Lower lobe of right lung (tissue), 2 donors: ENCODE measurements around the gene ADARB1. TPM values are rescaled to one million over a fixed set of nuclear protein-coding genes. Genes with fewer than 3 reads are reported as not detected.

Experiments used
- ATAC-seq, 2 donors: fragments of 200-7000 bp; cut with Tn5 transposase; one replicate each; pipeline ENCODE4 v1.9.1; 2020 to 2022; ENCODE audit warnings: mild to moderate bottlenecking in 2 of 2, moderate library complexity in 2 of 2
- DNase-seq: peaks from one replicate; pipeline ENCODE4 v3.0.0-alpha.2; 2020
- H3K27ac ChIP-seq: fragments of 200-600 bp; one replicate; pipeline ENCODE4 v1.8.0; 2022
- H3K27me3 ChIP-seq: fragments of 200-600 bp; one replicate; pipeline ENCODE4 v1.8.0; 2022; ENCODE audit warnings: low read depth
- H3K36me3 ChIP-seq: fragments of 200-600 bp; one replicate; pipeline ENCODE4 v1.8.0; 2022; ENCODE audit warnings: mild to moderate bottlenecking
- H3K4me1 ChIP-seq: fragments of 200-600 bp; one replicate; pipeline ENCODE4 v1.8.0; 2022
- H3K4me3 ChIP-seq: fragments of 200-600 bp; one replicate; pipeline ENCODE4 v1.8.0; 2022; ENCODE audit warnings: mild to moderate bottlenecking
- H3K9me3 ChIP-seq: fragments of 200-600 bp; one replicate; pipeline ENCODE4 v1.8.0; 2022
- intact Hi-C: fragments of 100-400 bp; cut with DNase I; formaldehyde crosslinking; loops from one replicate; pipeline ENCODE4 v1.11.0; 2022
- total RNA-seq: library from RNA; stranded (reverse); fragmentation: NEBNext Ultra II Directional; extraction: Animal tissue kit (Norgen Biotek cat#: 25700); gene quantifications from one replicate; pipeline ENCODE4 v1.2.1, GENCODE V29; 2021
- TF ChIP-seq, protein P1 (sequence below): fragments of 200-600 bp; IDR thresholded peaks from one replicate; pipeline ENCODE4 v1.8.0; 2022; ENCODE audit warnings: antibody characterized with exemption, mild to moderate bottlenecking
- donor health status: DM: no; HTN: yes; CAD: no; lungs with severe emphysema.

Gene ADARB1
- total RNA-seq, 1 donor from 2014 or later = 48.2 TPM

- TF ChIP-seq, protein P1, sequence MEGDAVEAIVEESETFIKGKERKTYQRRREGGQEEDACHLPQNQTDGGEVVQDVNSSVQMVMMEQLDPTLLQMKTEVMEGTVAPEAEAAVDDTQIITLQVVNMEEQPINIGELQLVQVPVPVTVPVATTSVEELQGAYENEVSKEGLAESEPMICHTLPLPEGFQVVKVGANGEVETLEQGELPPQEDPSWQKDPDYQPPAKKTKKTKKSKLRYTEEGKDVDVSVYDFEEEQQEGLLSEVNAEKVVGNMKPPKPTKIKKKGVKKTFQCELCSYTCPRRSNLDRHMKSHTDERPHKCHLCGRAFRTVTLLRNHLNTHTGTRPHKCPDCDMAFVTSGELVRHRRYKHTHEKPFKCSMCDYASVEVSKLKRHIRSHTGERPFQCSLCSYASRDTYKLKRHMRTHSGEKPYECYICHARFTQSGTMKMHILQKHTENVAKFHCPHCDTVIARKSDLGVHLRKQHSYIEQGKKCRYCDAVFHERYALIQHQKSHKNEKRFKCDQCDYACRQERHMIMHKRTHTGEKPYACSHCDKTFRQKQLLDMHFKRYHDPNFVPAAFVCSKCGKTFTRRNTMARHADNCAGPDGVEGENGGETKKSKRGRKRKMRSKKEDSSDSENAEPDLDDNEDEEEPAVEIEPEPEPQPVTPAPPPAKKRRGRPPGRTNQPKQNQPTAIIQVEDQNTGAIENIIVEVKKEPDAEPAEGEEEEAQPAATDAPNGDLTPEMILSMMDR = no peak
- intact Hi-C loops = no loop called here
- Histone ChIP-seq H3K36me3 (no peaks in the 10 kb centered on the region), H3K4me3 (no peak overlapping the region), H3K27me3 (peaks cover 6% of the 10 kb centered on the region), H3K9me3 (no peaks in the 10 kb centered on the region), H3K4me1 (no peaks in the 10 kb centered on the region), H3K27ac (no peak overlapping the region)
- ATAC-seq = no peak
- no peak for DNase-seq
Measured at GRCh38 chr21:45055861-45056260, 18.5 kb upstream of the ADARB1 start.

DNA sequence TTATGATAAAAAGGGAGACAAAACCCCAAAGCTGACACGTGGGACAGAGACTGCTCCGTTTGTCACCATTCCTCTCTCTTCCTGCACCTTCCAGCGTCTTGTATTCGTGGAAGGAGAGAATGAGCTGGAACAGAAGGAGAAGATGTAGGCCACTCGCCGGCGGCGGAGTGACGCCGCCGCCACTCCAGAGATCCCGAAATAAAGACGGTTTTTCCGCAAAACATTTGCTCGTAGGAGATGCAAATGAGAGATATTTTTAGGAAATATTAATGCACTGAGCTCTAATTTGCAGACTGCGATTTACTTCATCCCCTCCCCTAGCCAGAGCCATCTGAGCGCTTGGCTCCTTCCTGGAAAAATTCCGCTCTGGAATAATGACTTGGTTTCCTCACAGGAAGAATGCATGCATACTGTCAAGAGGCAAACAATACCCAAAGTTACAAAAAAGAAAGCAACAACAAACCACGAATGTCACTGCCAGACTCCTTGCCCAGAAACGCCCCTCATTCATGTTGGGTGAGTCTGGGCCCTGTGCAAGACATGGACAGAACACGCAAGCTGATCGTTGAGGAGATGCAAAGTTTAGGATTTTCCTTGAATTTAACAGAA is 18.0 kb upstream of the ADARB1 start:
- peaks cover 6% of the 10 kb centered on the region for H3K27me3 ChIP-seq
- TF ChIP-seq, protein P1 = no peak
- DNase-seq (no peak), ATAC-seq (no peak)
- no peak overlapping the region for H3K4me3 ChIP-seq
- H3K4me1 ChIP-seq = no peaks in the 10 kb centered on the region
- H3K27ac ChIP-seq = no peak overlapping the region
- intact Hi-C loops = no loop called here
- no peaks in the 10 kb centered on the region for H3K9me3 ChIP-seq
- no peaks in the 10 kb centered on the region for H3K36me3 ChIP-seq

DNA sequence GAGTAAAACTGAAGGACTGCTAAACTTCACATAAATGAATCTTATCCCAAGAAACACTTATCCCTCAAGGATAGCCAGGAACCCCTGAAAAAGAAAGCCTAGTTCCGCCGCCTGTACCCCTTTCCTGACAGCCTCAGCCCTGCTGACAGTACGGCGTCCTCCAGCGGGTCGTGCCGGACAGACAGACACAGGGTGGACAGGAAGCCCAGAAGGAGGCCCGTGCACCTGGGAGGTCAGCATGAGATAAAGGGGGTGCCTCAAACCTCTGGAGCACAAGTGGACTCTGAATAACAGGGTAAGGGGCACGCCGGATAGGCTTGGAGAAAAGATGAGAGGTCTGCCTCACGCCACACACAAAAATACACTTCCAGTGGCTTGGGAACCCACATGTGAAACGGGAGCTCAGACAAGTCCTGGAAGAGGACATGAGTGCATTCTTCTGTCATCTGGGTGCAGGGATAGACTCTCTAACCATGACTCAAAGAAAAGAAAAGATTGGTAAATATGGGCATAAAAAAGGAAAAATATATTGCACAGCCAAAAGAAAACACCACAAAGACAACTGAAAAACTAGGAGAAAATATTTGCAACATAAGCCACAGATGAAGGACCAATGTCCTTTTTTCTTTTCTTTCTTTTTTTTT is 17.3 kb upstream of the ADARB1 start:
- H3K27ac ChIP-seq = no peak overlapping the region
- intact Hi-C loops = no loop called here
- H3K4me3 ChIP-seq = no peak overlapping the region
- no peaks in the 10 kb centered on the region for H3K9me3 ChIP-seq
- H3K27me3 ChIP-seq = peaks cover 6% of the 10 kb centered on the region
- DNase-seq (no peak), ATAC-seq (no peak)
- TF ChIP-seq, protein P1 = no peak
- H3K4me1 ChIP-seq = no peaks in the 10 kb centered on the region
- H3K36me3 ChIP-seq = no peaks in the 10 kb centered on the region

GRCh38 chr21:45057886-45058285 is 16.5 kb upstream of the ADARB1 start:
- DNase-seq (no peak), ATAC-seq (no peak)
- Histone ChIP-seq H3K27ac (no peak overlapping the region), H3K9me3 (no peaks in the 10 kb centered on the region), H3K4me3 (no peak overlapping the region), H3K27me3 (no peaks in the 10 kb centered on the region), H3K4me1 (no peaks in the 10 kb centered on the region), H3K36me3 (no peaks in the 10 kb centered on the region)
- intact Hi-C loops = no loop called here
- TF ChIP-seq, protein P1 = no peak

- DNase-seq = no peak
- Histone ChIP-seq H3K4me3 (no peak overlapping the region), H3K9me3 (no peaks in the 10 kb centered on the region), H3K27ac (no peak overlapping the region), H3K27me3 (no peaks in the 10 kb centered on the region), H3K36me3 (no peaks in the 10 kb centered on the region), H3K4me1 (no peaks in the 10 kb centered on the region)
- ATAC-seq = no peak
- intact Hi-C loops = no loop called here
- TF ChIP-seq, protein P1 = no peak
Measured at GRCh38 chr21:45059121-45059520, 15.3 kb upstream of the ADARB1 start.
